NCI-H2107 (cell line): ENCODE results near the gene TCF4.

Experiments used
- DNase-seq: peaks from one replicate; lab custom pipeline; 2025; lab: John Stamatoyannopoulos, UW

Gene TCF4

DNA sequence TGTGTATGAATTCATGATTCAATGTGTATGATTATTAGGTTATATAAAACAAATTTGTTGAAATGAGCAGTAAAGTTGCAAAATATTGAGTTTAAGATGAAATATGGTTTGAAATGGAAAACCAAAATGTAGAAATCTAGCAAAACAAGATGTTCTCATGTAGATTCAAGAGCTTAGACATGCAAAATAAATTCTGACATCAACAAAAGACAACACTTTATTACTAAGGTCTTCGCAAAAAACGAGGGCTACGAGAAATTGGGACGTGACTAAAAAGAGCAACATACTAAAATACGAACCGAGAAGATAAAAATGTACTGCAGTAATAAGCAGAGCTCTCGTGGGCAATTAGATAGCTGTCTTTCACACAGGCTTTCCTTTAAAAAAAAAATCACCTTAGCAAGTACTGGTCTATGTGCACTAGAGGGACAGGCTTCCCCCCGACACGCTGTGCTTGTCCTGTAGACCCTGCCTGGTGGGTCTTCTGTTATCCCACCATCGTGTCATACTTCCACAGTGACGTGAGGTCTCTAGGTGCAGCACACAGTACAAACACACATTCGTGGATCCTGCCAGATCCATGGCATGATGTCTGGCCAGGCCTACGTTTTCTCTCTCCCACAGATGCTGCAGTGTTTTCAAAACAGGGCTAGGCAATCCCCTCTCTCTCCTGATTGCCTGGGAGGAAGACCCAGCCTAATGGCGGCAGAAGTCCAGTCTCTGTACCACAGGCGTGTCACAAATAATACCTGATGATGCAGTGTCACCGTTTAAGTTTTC is 240.8 kb downstream of the TCF4 start:
- DNase-seq: no peak

DNA sequence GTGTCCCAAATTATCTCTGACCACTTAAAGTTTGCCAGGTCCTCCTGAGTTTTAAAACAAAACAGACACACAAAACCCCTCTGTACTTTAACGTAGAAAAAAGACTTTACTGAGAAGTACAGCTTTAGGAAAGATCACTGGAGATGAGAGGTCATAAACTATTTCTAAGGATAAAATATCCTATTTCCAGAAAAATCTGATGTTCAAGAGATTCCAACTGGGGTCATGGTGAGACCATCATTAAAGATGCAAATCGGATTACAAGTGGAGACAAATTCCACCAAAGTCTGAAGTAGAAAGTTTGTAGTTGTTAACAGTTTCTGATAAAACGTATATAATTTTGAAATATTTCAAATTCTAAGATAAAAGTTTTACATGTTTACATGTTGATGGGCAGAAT is 241.6 kb downstream of the TCF4 start:
- no peak for DNase-seq

DNA sequence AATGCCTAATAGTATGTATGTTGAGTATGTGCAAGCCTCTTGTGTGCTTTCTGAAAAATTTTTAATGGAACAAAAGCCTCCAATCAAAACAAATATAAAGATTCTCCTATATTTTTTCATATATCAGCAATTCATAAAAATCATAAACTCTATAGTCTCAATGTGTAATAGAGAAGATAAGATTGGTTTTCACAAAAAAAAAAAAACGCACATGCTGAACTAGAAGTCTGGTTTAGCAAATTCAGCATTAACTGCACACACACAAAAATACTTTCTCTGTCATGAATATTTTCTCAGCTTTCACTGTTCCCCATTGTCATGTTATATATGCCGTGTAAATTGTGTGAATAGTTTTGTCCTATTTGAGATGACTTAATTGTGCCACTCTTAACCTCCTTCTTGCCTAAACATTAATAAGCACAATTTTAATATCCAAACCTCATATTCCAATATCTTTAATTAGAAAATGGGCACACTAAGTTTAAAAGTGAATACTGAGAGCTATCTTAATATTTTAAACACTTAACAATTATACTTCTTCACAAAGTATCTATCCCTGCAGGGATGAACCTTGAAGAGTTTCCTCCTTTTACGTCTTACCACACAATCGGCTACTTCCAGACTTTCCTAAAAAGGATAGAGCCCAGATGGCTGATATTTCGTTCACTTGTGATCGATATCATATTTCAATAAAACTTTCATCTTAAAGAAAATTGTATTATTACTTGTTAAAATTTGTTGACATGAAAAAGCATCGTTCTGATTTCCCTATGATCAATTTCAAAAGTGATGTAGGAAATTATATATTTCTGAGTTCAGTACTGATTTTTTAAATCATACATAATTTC is 242.7 kb downstream of the TCF4 start:
- no peak for DNase-seq

GRCh38 chr18:55343396-55344073 is 244.5 kb downstream of the TCF4 start:
- no peak for DNase-seq

DNA sequence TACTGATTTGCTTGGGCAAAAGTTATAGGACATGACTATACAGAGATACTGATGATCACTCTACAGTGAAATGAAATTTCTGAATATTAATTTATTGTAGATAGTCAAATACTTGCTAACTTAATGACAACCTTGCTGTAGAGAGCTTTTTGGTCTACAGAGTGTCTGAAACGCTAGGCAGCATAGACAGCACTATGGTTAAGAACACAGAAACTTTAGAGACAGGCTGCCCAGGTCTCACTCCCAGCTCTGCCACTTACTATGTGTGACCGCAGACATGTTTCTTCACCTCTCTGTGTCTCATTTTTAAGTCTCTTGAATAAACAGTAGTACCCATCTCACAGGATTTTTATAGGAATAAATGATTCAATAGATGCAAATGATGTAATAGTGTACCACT is 247.0 kb downstream of the TCF4 start:
- no peak for DNase-seq

GRCh38 chr18:55339990-55340389 is 248.0 kb downstream of the TCF4 start:
- DNase-seq: no peak

GRCh38 chr18:55338978-55339650 is 248.9 kb downstream of the TCF4 start:
- no peak for DNase-seq

- no peak for DNase-seq
Measured at GRCh38 chr18:55337908-55338521, 250.0 kb downstream of the TCF4 start.

GRCh38 chr18:55337138-55337537 is 250.9 kb downstream of the TCF4 start:
- no peak for DNase-seq

DNA sequence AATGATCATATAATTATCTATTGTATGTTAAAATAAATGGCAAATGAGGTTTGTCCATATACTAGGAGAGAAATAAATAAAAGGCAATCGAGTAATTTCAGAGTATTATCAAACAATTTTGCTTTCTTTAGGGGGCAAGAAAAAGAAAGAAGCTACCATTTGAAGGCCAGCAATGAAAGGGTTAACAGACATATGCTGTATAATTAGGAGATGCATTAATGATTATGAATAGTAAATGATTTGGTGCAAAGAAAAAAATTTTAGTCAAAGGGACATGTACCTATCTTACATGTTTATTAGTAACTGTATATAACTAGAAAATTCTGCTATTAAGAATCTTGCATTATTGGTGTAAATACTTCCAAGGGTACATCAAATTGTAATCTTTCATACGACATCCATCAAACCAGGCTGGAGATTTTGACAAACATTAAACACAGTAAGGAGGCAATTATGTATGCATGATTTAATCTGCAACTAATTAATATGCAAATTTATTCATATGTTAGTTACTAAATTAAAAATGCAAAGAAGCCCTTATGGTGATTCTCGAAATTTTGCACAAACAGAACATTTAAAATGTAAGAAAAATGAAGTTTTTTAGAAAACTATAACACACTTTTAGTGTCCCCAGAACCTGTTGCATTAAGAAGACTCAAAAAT is 251.4 kb downstream of the TCF4 start:
- no peak for DNase-seq

DNA sequence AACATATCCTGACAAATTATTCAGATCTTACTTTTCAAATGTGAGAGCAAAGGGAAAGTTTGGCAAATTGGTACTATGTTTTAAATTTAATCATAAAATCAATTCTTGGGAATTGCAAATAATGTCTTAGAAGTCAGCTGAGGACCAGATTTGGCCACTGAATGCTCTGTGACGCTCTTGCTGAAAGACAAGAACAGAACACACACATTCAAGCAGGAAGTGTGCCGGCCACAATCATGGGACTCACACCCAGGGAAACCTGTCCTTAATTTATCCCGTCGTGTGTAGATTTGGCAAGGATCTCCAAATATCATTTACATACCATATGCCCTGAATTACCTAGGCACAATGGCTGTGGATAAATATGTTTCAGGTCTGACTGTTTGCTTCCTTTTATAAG is 253.1 kb downstream of the TCF4 start:
- no peak for DNase-seq

DNA sequence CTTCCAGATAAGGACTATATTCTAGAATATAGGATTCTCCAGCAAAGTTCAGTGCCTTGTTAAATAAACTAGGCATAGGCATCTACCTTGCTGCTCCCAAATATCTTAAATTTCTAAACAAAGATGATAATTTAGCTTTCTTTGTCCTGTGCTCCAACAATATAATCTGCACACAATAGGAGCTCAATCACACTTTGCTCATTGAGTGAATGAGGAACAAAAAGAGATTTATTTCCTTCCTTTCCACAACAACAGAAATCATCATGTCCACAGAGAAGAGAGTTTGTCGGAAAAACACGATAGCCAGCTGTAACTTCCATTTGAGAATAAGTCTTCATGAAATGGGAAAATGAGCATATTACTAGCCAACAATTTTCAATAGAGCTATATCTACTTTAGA is 256.7 kb downstream of the TCF4 start:
- DNase-seq: no peak

DNA sequence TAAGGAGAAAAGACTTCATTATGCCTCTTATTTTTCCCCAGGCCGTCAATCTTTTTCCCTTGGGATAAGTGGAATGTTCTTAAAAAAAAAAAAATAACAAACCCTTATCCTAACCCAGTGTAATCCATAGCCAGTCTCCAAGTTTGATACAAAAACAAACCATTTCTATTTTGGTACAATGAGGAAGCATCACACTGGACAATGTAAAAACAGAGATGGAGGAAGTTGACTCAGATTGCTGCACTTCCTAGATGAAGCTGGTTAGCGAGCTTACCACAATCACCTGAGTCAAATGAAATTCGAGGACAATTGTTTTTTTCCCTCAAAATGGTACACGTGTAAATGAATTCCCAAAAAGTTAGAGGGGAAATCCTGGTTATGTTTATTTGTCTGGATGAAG is 259.7 kb downstream of the TCF4 start:
- no peak for DNase-seq

- DNase-seq: no peak
Measured at GRCh38 chr18:55327454-55327853, 260.5 kb downstream of the TCF4 start.

- no peak for DNase-seq
Measured at GRCh38 chr18:55326134-55326533, 261.9 kb downstream of the TCF4 start.

DNA sequence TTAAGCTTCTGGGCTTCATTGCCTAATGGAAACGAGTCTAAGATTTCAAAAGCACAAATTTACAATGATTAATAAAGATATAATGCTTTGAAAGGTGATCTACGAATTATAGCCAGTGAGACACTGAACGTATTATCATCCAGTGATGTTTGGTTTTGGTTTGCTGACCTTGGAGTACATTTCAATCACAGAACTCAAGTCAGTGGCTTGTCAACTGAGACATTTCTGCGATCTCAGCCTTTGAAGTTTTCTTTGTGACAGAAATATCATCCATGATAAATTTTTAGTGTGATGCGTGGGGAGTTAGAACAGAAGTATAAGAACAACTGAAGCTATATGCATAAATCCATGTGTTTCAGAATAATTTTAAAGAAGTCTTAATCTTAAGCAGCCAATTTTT is 263.8 kb downstream of the TCF4 start:
- DNase-seq: no peak

DNA sequence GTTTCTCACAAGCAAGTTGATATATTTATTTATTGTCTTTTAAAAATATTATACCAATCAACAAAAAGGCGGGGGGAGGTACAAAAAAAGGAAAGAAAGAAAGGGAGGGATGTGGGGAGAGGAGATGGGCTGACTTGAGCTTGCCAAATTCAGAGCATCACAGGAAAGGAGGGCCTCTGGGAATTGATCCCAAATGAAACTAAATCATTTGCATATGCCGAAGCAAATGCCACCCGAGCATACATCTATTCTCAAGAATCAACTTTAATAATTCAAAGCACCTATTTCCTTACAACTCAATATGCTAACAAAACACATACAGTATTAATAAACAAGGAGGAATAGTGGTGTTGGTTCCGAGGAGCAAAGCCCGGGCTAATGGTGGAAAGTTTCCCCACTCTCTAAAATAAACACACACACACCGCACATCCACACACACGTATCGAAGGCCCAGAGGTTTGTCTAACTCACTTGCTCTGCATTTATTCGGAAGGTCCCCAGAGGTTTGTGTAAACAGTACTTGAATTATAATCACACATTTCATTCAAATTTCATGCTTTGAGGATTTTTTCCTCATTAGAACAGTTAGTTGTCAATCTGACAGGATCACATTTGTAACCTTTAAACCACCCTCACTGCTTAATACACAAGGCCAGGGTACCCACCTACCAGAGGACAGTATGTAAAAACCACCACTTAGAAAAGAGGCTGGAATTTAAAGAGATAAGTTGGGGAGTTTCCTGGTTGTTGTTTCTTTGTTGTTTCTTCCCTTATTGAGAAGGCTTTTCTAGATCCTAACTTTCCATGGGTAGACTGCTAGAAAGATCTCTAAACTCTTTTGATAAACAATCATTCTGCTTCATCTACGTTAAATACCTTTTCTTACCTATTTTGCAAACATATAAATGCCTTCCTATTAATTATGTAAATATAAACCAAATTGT is 264.7 kb downstream of the TCF4 start:
- DNase-seq: no peak

GRCh38 chr18:55322178-55322735 is 265.7 kb downstream of the TCF4 start:
- DNase-seq: peak; percentile 77

DNA sequence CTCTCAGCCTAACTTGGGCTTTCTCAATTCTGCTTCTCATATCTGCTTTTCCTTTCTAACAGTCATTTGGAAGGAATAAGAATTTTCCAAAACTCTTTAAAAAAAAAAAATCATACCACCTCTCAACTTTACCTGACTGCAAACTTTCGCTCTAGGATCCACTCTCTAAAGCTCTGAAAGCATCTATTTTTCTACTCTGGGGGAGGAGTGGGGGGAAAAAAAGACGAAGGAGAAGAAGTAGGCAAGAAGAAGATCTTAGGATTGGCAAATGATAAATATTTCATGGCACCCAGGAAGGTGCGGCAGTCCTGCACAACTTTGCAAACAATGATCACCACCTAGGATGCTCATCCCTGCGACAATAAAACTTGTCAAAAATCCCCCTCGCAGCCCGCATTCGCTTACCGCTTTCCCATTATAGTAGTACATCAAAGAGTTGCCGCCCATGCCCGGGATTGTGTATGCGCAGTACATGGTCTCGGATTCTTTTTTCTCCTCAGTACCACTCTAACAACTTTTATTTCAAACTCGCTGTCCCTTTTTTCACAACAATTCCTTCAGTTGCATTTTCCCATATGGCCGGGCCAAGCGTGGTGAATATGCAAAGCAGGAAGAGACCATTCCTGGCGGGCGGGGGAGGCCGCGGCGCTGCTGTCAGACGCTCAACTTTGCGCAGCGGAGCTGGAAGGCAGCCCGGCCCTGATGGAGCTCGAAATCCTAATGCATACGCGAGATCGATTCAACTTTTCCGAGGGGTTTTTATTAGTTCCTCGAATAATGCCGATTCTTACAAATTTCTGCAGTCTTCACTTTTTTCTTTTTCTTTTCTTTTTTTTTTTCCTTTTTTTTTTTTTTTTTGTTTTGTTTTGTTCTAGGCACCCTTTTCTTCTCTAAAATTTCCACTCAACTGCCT is 266.5 kb downstream of the TCF4 start:
- DNase-seq: peak; percentile 90
